K562 (cell line): Measurements from ENCODE around the gene CHRM1. TPM values are rescaled to one million over a fixed set of nuclear protein-coding genes. Genes with fewer than 3 reads are reported as not detected.

Experiments used
- CBX8 ChIP-seq: fragments of 200-600 bp; sonication (generic); IDR thresholded peaks from 2 replicates; pipeline ENCODE4 v1.6.1; 2012; ENCODE audit warnings: borderline replicate concordance, mixed run types, low read depth, mild to moderate bottlenecking, moderate library complexity, mixed read lengths, low read length, control low read depth, inconsistent platforms; ENCODE audit not compliant: poor library complexity, severe bottlenecking; ENCODE audit errors: extremely low read depth
- ESRRB ChIP-seq: fragments of 250-450 bp; sonication (Bioruptor Pico); IDR thresholded peaks from 2 replicates; pipeline ENCODE4 v1.5.0; 2020; ENCODE audit warnings: mild to moderate bottlenecking, moderate library complexity, borderline replicate concordance
- GTF2A2 ChIP-seq: IDR thresholded peaks from 2 replicates; pipeline ENCODE4 v1.6.1; 2016; ENCODE audit warnings: mild to moderate bottlenecking, missing genetic modification characterization, missing compliant biosample characterization
- HEY1 ChIP-seq: fragments of 250-450 bp; sonication (Bioruptor Pico); IDR thresholded peaks from 2 replicates; pipeline ENCODE4 v1.5.0; 2020; ENCODE audit warnings: mild to moderate bottlenecking, moderate library complexity, borderline replicate concordance
- KAT8 ChIP-seq: fragments of 450-650 bp; IDR thresholded peaks from 2 replicates; pipeline ENCODE4 v1.6.1; 2016; ENCODE audit warnings: low read depth, mild to moderate bottlenecking
- KLF6 ChIP-seq: fragments of 250-450 bp; sonication (Bioruptor Pico); IDR thresholded peaks from 2 replicates; pipeline ENCODE4 v1.4.0; 2020; ENCODE audit warnings: mild to moderate bottlenecking, moderate library complexity, borderline replicate concordance
- PTRF ChIP-seq: fragments of 450-650 bp; IDR thresholded peaks from 2 replicates; pipeline ENCODE4 v1.6.1; 2016; ENCODE audit warnings: mild to moderate bottlenecking, missing genetic modification characterization, missing compliant biosample characterization
- SIX5 ChIP-seq, 2 experiments: IDR thresholded peaks; 2 replicates each; pipeline ENCODE4 v1.6.1; 2011; ENCODE audit warnings: low read length in 2 of 2, borderline replicate concordance in 1 of 2, low read depth in 1 of 2, mild to moderate bottlenecking in 1 of 2, moderate library complexity in 1 of 2; ENCODE audit not compliant: insufficient read depth in 1 of 2
- SMAD1 ChIP-seq: fragments of 150-350 bp; IDR thresholded peaks from 2 replicates; pipeline ENCODE4 v1.6.1; 2014; ENCODE audit warnings: low read length, low read depth; ENCODE audit not compliant: partially characterized antibody
- SMAD4 ChIP-seq: fragments of 250-450 bp; sonication (Bioruptor Pico); conservative IDR thresholded peaks from 2 replicates; pipeline ENCODE4 v1.8.0; 2021; ENCODE audit warnings: inconsistent platforms, mild to moderate bottlenecking, moderate library complexity
- SRSF1 ChIP-seq: fragments of 200-400 bp; formaldehyde crosslinking; IDR thresholded peaks from 2 replicates; pipeline ENCODE4 v1.6.1; 2017; ENCODE audit warnings: mild to moderate bottlenecking, low read depth, low read length, moderate library complexity
- ZKSCAN3 ChIP-seq: fragments of 250-450 bp; sonication (Bioruptor Pico); IDR thresholded peaks from 2 replicates; pipeline ENCODE4 v1.4.0; 2020
- ZNF134 ChIP-seq: fragments of 250-450 bp; sonication (Bioruptor Pico); conservative IDR thresholded peaks from 2 replicates; pipeline ENCODE4 v1.4.0; 2020
- ZNF23 ChIP-seq: fragments of 250-450 bp; sonication (Bioruptor Pico); IDR thresholded peaks from 2 replicates; pipeline ENCODE4 v1.4.0; 2020; ENCODE audit warnings: mild to moderate bottlenecking
- ZNF239 ChIP-seq: fragments of 250-450 bp; sonication (Bioruptor Pico); IDR thresholded peaks from 2 replicates; pipeline ENCODE4 v1.4.0; 2020; ENCODE audit warnings: mild to moderate bottlenecking
- ZNF79 ChIP-seq: fragments of 250-450 bp; sonication (Bioruptor Pico); IDR thresholded peaks from 2 replicates; pipeline ENCODE4 v1.4.0; 2020; ENCODE audit warnings: low read depth, mild to moderate bottlenecking, moderate library complexity
- polyA plus RNA-seq, 8 experiments: library from polyadenylated mRNA; depleted of rRNA in 4 of 8; stranded (reverse) in 5 of 8; unstranded in 3 of 8; fragments of >200 nt; fragmentation: Nextera tagmentation in 2 of 8; fragmentation: Illumina TruSeq in 1 of 8; extraction: Ambion mirVana in 2 of 8; extraction: Trizol in 1 of 8; gene quantifications; 2 replicates each; pipeline versions ENCODE4 v1.2.1 to v1.2.3, GENCODE V29; 2011 to 2014; ENCODE audit warnings: inconsistent platforms in 1 of 8, missing spikeins in 1 of 8
- total RNA-seq, 7 experiments: library from RNA; depleted of rRNA in 6 of 7; stranded (reverse); fragments of >200 nt in 6 of 7; fragmentation: Illumina TruSeq in 2 of 7; extraction: Trizol in 2 of 7; gene quantifications; 2 replicates each; pipeline versions ENCODE4 v1.2.1 to v1.2.3, GENCODE V29; 2011 to 2021; ENCODE audit warnings: low replicate concordance in 1 of 7
- TF ChIP-seq, protein P1 (sequence below): IDR thresholded peaks from 2 replicates; pipeline ENCODE4 v1.6.1; 2014; ENCODE audit warnings: antibody characterized with exemption
- TF ChIP-seq, protein P2 (sequence below): fragments of 450-650 bp; formaldehyde crosslinking; IDR thresholded peaks from 2 replicates; pipeline ENCODE4 v1.4.0; 2022; ENCODE audit warnings: mild to moderate bottlenecking, moderate library complexity
- TF ChIP-seq, protein P3 (sequence below), 2 experiments: IDR thresholded peaks; 2 replicates each; pipeline ENCODE4 v1.6.1; 2012; ENCODE audit warnings: improper control_type of control experiment in 2 of 2, low read depth in 2 of 2, low read length in 2 of 2, borderline replicate concordance in 1 of 2
- TF ChIP-seq, protein P4 (sequence below): fragments of 450-650 bp; formaldehyde crosslinking; IDR thresholded peaks from 2 replicates; pipeline ENCODE4 v1.4.0; 2020; ENCODE audit warnings: mild to moderate bottlenecking, mixed read lengths

Gene CHRM1
- total and polyA plus RNA-seq, 9 of the 15 experiments (the other 6 are each of a cell fraction or from before 2014, with no cell fraction given), result not detected

DNA sequence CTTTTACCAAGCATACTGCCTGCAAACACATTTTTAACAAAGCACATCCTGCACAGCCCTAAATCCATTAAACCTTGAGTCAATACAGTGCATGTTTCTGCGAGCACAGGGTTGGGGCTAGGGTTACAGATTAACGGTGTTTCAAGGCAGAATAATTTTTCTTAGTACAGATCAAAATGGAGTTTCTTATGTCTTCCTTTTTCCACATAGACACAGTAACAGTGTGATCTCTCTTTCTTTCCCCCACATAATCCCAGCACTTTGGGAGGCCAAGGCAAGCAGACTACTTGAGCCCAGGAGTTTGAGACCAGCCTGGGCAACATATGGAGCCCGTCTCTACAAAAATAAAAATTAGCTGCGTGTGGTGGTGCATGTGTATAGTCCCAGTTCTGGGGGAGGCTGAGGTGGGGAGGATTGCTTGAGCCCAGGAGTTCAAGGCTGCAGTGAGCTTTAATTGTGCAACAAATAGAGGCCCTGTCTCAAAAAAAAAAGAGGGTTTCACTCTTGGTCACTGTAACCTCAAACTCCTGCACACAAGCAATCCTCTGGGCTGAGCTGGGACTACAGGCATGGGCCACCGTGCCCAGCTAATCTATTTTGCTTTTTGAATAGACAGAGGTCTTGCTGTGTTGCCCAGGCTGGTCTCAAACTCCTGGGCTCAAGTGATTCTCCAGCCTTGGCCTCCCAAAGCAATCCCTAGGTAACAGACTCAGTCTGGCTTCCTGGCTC lies 60.2 kb downstream of the CHRM1 start (continued):
- TF ChIP-seq ESRRB (CRISPR knock-in tag), result no peak
- TF ChIP-seq, protein P1, sequence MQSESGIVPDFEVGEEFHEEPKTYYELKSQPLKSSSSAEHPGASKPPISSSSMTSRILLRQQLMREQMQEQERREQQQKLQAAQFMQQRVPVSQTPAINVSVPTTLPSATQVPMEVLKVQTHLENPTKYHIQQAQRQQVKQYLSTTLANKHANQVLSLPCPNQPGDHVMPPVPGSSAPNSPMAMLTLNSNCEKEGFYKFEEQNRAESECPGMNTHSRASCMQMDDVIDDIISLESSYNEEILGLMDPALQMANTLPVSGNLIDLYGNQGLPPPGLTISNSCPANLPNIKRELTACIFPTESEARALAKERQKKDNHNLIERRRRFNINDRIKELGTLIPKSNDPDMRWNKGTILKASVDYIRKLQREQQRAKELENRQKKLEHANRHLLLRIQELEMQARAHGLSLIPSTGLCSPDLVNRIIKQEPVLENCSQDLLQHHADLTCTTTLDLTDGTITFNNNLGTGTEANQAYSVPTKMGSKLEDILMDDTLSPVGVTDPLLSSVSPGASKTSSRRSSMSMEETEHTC, result no peak
- 0 out of 2 replicates have a peak, but pooled peaks have one; percentile 16 for TF ChIP-seq ZNF134 (CRISPR knock-in tag)
- TF ChIP-seq, protein P2, sequence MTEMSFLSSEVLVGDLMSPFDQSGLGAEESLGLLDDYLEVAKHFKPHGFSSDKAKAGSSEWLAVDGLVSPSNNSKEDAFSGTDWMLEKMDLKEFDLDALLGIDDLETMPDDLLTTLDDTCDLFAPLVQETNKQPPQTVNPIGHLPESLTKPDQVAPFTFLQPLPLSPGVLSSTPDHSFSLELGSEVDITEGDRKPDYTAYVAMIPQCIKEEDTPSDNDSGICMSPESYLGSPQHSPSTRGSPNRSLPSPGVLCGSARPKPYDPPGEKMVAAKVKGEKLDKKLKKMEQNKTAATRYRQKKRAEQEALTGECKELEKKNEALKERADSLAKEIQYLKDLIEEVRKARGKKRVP (CRISPR knock-in tag), result peak; percentile 62; the same call in 1 of the 2 replicates
- no peak for TF ChIP-seq SRSF1
- no peak for TF ChIP-seq HEY1 (CRISPR knock-in tag)
- TF ChIP-seq ZNF79 (CRISPR knock-in tag), result peak; percentile 83; the same call in 1 of the 2 replicates
- TF ChIP-seq, protein P3, sequence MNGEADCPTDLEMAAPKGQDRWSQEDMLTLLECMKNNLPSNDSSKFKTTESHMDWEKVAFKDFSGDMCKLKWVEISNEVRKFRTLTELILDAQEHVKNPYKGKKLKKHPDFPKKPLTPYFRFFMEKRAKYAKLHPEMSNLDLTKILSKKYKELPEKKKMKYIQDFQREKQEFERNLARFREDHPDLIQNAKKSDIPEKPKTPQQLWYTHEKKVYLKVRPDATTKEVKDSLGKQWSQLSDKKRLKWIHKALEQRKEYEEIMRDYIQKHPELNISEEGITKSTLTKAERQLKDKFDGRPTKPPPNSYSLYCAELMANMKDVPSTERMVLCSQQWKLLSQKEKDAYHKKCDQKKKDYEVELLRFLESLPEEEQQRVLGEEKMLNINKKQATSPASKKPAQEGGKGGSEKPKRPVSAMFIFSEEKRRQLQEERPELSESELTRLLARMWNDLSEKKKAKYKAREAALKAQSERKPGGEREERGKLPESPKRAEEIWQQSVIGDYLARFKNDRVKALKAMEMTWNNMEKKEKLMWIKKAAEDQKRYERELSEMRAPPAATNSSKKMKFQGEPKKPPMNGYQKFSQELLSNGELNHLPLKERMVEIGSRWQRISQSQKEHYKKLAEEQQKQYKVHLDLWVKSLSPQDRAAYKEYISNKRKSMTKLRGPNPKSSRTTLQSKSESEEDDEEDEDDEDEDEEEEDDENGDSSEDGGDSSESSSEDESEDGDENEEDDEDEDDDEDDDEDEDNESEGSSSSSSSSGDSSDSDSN (IDR thresholded peaks at IDR 0.05; ENCODE audit: borderline replicate concordance in 1 of 2, low read depth in 2 of 2, low read length in 2 of 2), result no peak
- no peak for TF ChIP-seq CBX8
- peak; percentile 66 for TF ChIP-seq ZNF239 (CRISPR knock-in tag)
- TF ChIP-seq SMAD1, result no peak
- TF ChIP-seq ZNF23, result peak; percentile 24; the same call in 1 of the 2 replicates
- peak; percentile 45; the same call in 1 of the 2 replicates for TF ChIP-seq ZKSCAN3
- no peak for TF ChIP-seq SIX5 (IDR thresholded peaks at IDR 0.05; ENCODE audit: borderline replicate concordance in 1 of 2, insufficient read depth in 1 of 2, low read depth in 1 of 2, low read length in 2 of 2)
- TF ChIP-seq KLF6, result peak; percentile 90
- TF ChIP-seq KAT8, result no peak
- peak; percentile 76 for TF ChIP-seq PTRF (tag)
- peak; percentile 23 for TF ChIP-seq SMAD4
- TF ChIP-seq GTF2A2 (tag), result peak; percentile 68; the same call in 1 of the 2 replicates
- TF ChIP-seq, protein P4, sequence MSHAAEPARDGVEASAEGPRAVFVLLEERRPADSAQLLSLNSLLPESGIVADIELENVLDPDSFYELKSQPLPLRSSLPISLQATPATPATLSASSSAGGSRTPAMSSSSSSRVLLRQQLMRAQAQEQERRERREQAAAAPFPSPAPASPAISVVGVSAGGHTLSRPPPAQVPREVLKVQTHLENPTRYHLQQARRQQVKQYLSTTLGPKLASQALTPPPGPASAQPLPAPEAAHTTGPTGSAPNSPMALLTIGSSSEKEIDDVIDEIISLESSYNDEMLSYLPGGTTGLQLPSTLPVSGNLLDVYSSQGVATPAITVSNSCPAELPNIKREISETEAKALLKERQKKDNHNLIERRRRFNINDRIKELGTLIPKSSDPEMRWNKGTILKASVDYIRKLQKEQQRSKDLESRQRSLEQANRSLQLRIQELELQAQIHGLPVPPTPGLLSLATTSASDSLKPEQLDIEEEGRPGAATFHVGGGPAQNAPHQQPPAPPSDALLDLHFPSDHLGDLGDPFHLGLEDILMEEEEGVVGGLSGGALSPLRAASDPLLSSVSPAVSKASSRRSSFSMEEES, result peak; percentile 7; the same call in 1 of the 2 replicates
